Colonic mucosa (tissue), 4 donors: ENCODE data around the gene TEX52. TPM values are rescaled to one million over a fixed set of nuclear protein-coding genes. Genes with fewer than 3 reads are reported as not detected.

Experiments
- DNase-seq: peaks from one replicate; pipeline ENCODE4 v3.0.0-alpha.2; 2020
- H3K27ac ChIP-seq: fragments of 200-600 bp; one replicate; pipeline ENCODE4 v1.8.0; 2021
- H3K27me3 ChIP-seq: fragments of 200-600 bp; one replicate; pipeline ENCODE4 v1.8.0; 2021
- H3K36me3 ChIP-seq: fragments of 200-600 bp; one replicate; pipeline ENCODE4 v1.8.0; 2021
- H3K4me1 ChIP-seq: fragments of 200-600 bp; one replicate; pipeline ENCODE4 v1.8.0; 2021; ENCODE audit warnings: mild to moderate bottlenecking
- H3K4me3 ChIP-seq: fragments of 200-600 bp; one replicate; pipeline ENCODE4 v1.8.0; 2021
- H3K9ac ChIP-seq, 2 donors: one replicate each; pipeline ENCODE4 v1.7.0; 2013; ENCODE audit warnings: control low read depth in 2 of 2, low read depth in 2 of 2, low read length in 2 of 2
- H3K9me3 ChIP-seq: fragments of 200-600 bp; one replicate; pipeline ENCODE4 v1.8.0; 2021
- intact Hi-C: fragments of 100-400 bp; cut with DNase I; formaldehyde crosslinking; loops from one replicate; pipeline ENCODE4 v1.14.1; 2022
- total RNA-seq, 2 donors: library from RNA; stranded (reverse); fragmentation: NEBNext Ultra II Directional in 1 of 2; extraction: Animal tissue kit (Norgen Biotek cat#: 25700) in 1 of 2; gene quantifications; one replicate each; pipeline ENCODE4 v1.2.1, GENCODE V29; 2021
- TF ChIP-seq, protein P1 (sequence below): fragments of 200-600 bp; IDR thresholded peaks from one replicate; pipeline ENCODE4 v1.8.0; 2022; ENCODE audit warnings: antibody characterized with exemption, mild to moderate bottlenecking
- donor health status: healthy.
- donor health status: DM: no; HTN: no; CAD: no.
- donor health status: DM: no; HTN: no; CAD: no.

Gene TEX52
- total RNA-seq, 2 donors from 2014 or later: not detected

DNA sequence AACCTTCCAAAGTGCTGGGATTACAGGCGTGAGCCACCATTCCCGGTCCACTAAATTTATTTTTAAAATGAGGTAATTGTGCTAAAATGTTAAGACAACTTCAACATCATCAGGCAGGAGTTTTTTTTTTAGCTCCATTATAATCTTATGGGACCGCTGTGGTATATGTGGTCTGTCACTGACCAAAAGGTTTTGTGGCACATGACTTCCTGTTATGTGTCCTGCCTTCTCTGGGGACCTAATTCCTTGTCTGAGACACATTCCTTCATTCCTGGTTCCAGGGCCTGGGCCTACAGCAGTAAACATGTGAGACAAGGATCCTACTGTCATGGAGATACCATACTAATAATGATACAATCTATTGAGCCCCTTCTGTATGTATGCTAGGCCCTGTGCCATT is 4.9 kb downstream of the TEX52 start:
- Histone ChIP-seq H3K36me3 (no peaks in the 10 kb centered on the region), H3K27ac (no peak overlapping the region), H3K4me3 (no peak overlapping the region), H3K27me3 (no peaks in the 10 kb centered on the region), H3K9ac (no peak overlapping the region), H3K9me3 (no peaks in the 10 kb centered on the region), H3K4me1 (no peaks in the 10 kb centered on the region)
- no peak for DNase-seq
- intact Hi-C loops: loop anchor here (10.0 kb wide), 1 partner anchor 183 kb away; no protein-coding TSS in a partner anchor
- TF ChIP-seq, protein P1, sequence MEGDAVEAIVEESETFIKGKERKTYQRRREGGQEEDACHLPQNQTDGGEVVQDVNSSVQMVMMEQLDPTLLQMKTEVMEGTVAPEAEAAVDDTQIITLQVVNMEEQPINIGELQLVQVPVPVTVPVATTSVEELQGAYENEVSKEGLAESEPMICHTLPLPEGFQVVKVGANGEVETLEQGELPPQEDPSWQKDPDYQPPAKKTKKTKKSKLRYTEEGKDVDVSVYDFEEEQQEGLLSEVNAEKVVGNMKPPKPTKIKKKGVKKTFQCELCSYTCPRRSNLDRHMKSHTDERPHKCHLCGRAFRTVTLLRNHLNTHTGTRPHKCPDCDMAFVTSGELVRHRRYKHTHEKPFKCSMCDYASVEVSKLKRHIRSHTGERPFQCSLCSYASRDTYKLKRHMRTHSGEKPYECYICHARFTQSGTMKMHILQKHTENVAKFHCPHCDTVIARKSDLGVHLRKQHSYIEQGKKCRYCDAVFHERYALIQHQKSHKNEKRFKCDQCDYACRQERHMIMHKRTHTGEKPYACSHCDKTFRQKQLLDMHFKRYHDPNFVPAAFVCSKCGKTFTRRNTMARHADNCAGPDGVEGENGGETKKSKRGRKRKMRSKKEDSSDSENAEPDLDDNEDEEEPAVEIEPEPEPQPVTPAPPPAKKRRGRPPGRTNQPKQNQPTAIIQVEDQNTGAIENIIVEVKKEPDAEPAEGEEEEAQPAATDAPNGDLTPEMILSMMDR: no peak

DNA sequence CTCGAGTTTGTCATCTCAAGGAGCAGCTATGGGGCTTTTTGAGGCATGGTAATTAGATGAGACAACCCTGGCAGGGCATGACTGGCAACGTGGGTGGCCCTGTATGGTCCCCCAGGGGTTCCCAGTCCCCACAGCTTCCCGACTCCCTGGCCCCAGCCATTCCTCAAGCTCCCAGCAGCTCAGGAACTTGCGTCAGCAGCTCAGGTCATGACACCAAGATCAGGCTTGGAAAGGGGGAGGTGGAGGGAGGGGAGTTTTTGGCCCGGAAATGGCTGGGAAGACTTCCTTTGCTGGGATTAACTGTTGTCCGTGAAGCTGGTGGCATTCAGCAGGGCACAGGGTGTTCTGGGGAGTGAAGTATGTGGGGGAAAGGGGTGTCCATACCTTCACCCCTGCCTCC is 11.6 kb downstream of the TEX52 start:
- no peaks in the 10 kb centered on the region for H3K36me3 ChIP-seq
- no peaks in the 10 kb centered on the region for H3K4me1 ChIP-seq
- no peak overlapping the region for H3K9ac ChIP-seq
- TF ChIP-seq, protein P1: no peak
- no peak for DNase-seq
- no peak overlapping the region for H3K27ac ChIP-seq
- no peak overlapping the region for H3K4me3 ChIP-seq
- H3K27me3 ChIP-seq: no peaks in the 10 kb centered on the region
- intact Hi-C loops: no loop called here
- H3K9me3 ChIP-seq: no peaks in the 10 kb centered on the region

DNA sequence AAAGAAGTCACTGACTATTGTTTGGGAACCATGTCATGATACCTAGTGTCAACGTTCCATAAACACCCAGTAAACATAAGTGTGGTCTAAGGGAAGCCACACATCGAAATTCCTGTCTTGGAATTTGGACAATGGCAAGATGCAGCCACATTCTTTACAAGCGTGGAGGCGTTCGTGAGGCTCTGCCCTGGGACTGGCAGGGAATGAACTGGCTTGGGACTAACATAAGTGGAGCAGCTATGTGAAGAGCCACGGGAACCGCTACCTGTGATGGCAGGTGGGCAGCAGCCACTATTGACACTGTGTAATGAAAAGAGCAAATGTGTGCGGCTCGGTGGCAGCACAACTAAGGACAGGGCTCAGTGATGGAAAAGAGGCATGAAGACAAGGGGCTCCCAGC is 12.1 kb downstream of the TEX52 start:
- Histone ChIP-seq H3K27ac (no peak overlapping the region), H3K9me3 (no peaks in the 10 kb centered on the region), H3K9ac (no peak overlapping the region), H3K4me3 (no peak overlapping the region), H3K27me3 (no peaks in the 10 kb centered on the region), H3K4me1 (no peaks in the 10 kb centered on the region), H3K36me3 (no peaks in the 10 kb centered on the region)
- intact Hi-C loops: no loop called here
- DNase-seq: no peak
- TF ChIP-seq, protein P1: no peak

DNA sequence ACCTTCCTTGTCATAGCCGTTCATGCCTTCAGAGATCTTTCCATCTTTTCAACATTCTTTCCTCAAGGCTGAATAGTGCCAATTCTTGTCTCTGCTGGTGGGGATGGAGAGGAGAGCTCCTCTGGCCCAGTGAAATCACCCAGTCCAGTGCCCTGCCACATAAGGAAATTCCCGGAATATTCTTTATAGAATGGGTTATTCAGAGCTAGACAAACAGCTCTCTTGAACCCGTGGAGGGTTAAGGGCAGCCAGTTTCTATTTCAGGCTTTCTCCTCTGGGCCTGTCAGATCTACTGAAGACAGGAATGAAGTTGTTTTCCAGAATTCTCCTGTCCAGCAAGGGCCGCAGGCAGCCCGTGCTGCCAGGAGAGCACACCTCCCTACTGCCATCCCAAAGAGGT is 13.9 kb downstream of the TEX52 start:
- intact Hi-C loops: no loop called here
- Histone ChIP-seq H3K4me3 (no peak overlapping the region), H3K4me1 (no peaks in the 10 kb centered on the region), H3K9me3 (no peaks in the 10 kb centered on the region), H3K27ac (no peak overlapping the region), H3K9ac (no peak overlapping the region), H3K27me3 (no peaks in the 10 kb centered on the region), H3K36me3 (no peaks in the 10 kb centered on the region)
- TF ChIP-seq, protein P1: no peak
- DNase-seq: no peak

DNA sequence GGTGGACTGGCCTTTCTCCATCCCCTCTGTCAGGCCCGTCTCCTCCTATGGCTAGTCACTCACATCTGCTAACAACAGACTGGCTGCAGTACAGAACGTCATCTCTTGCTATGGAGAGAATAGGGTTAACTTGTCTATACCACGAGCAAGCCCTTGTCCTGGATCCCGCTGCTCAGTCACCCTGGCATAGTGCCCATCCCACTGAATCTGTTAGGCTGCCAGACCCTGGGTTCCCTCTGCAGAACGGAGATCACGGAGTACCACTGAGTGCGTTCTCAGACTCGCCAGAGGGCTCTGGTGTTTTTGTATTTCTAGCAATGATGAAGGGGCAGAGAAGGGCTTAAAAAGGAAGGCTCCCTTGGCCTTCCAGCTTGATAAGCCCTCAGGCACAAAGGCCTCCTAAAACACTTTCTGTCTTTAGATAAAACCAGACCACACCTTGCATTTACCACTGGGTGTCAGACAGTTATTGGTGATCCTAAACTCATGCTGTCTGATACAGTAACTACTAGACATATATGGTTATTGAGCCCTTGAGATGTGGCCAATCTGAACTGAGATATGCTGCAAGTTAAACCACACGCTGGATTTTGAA is 15.7 kb downstream of the TEX52 start:
- no peak overlapping the region for H3K27ac ChIP-seq
- no peaks in the 10 kb centered on the region for H3K4me1 ChIP-seq
- TF ChIP-seq, protein P1: no peak
- no peak overlapping the region for H3K4me3 ChIP-seq
- no peaks in the 10 kb centered on the region for H3K9me3 ChIP-seq
- H3K27me3 ChIP-seq: no peaks in the 10 kb centered on the region
- intact Hi-C loops: no loop called here
- DNase-seq: no peak
- H3K36me3 ChIP-seq: no peaks in the 10 kb centered on the region
- H3K9ac ChIP-seq: no peak overlapping the region
